KOPT-K1 (cell line): ENCODE measurements around the gene ATP8A2.

Experiments used
- H3K27ac ChIP-seq: fragments of 200-600 bp; sonication (generic); 2 replicates; pipeline ENCODE4 v1.5.1; 2016; ENCODE audit warnings: antibody characterized with exemption, mild to moderate bottlenecking, low read depth, low read length; ENCODE audit not compliant: poor library complexity, severe bottlenecking
- H3K36me3 ChIP-seq: fragments of 200-600 bp; sonication (generic); 2 replicates; pipeline ENCODE4 v1.5.1; 2017; ENCODE audit warnings: antibody characterized with exemption, mild to moderate bottlenecking, low read length, moderate library complexity; ENCODE audit not compliant: insufficient read depth
- H3K9me3 ChIP-seq: fragments of 200-600 bp; sonication (generic); 2 replicates; pipeline ENCODE4 v1.5.1; 2017; ENCODE audit warnings: antibody characterized with exemption, low read length, mild to moderate bottlenecking; ENCODE audit not compliant: insufficient read depth, poor library complexity, severe bottlenecking

The ATP8A2 gene

DNA sequence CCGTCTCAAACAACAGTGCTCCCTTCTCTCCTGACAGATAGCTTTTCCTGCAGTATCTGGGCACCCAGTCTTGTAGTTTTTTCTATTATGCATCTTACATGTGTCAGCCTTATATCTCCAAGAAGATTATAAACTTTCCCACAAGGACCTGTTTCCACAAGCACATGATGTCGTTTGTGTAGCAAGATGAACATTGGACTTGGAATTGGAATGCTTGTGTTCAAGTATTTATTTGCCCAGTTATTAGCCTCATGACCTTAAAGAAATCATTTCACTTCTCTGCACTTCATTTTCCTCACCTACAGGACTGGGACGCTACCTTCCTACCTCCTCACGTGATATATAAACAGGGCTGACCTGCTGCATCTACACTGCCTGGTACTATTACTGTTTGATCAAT, 658.6 kb downstream of the ATP8A2 start:
- Histone ChIP-seq H3K36me3 (no peaks in the 10 kb centered on the region), H3K9me3 (peaks cover 16% of the 10 kb centered on the region), H3K27ac (no peak overlapping the region)

- H3K27ac ChIP-seq, result no peak overlapping the region
- H3K36me3 ChIP-seq, result no peaks in the 10 kb centered on the region
- H3K9me3 ChIP-seq, result peaks cover 21% of the 10 kb centered on the region
Observed at GRCh38 chr13:26034018-26034417, 662.2 kb downstream of the ATP8A2 start.

GRCh38 chr13:26036383-26036782, 664.6 kb downstream of the ATP8A2 start:
- Histone ChIP-seq H3K36me3 (no peaks in the 10 kb centered on the region), H3K27ac (no peak overlapping the region), H3K9me3 (peaks cover 13% of the 10 kb centered on the region)

DNA sequence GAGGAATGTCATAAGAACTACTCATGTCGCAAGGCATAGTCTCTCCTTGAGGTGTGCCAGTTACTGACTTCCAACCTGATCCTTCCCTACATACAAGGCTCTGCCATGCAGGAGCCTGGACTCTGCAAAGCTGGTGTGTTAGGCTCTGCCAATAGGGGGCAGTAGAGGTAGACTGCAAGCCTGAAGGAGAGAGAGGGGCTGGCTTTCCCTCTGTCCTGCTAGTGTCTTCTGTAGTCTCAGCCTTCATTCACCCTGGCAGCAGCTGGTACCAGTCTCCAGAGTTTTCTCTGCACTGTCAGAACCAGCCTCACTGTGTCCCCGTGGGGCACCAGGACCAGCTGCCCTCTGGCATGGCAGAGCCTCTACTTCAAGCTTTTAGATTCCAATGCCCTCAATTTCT, 665.5 kb downstream of the ATP8A2 start:
- peaks cover 7% of the 10 kb centered on the region for H3K9me3 ChIP-seq
- no peaks in the 10 kb centered on the region for H3K36me3 ChIP-seq
- no peak overlapping the region for H3K27ac ChIP-seq

DNA sequence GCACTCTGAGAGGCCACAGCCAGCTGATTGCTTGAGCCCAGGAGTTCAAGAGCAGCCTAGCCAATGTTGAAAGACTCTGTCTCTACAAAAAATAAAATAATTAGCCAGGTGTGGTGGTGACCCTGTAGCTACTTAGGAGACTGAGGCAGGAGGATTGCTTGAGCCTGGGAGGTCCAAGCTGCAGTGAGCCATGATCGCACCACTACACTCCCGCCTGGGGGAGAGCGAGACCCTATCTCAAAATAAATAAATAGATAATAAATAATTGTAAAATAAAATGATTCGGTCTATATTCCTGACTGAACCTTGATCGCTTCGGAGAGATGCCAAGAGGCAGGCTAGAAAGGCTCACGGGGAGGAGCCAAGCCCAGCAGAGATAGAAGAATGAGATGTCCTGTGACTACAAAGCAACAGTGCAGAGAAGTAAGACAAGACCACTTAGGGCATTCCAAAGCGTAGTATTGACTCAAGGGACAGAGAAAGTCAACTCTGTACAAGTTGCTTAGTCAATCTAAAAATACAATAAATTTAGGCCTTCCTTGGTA, 667.2 kb downstream of the ATP8A2 start:
- Histone ChIP-seq H3K36me3 (peaks cover 13% of the 10 kb centered on the region), H3K9me3 (peaks cover 7% of the 10 kb centered on the region), H3K27ac (no peak overlapping the region)

- H3K27ac ChIP-seq, result no peak overlapping the region
- peaks cover 3% of the 10 kb centered on the region for H3K9me3 ChIP-seq
- H3K36me3 ChIP-seq, result peaks cover 38% of the 10 kb centered on the region
Observed at GRCh38 chr13:26041444-26041843, 669.7 kb downstream of the ATP8A2 start.

GRCh38 chr13:26042785-26043184, 671.0 kb downstream of the ATP8A2 start:
- H3K36me3 ChIP-seq, result peaks cover 51% of the 10 kb centered on the region
- no peaks in the 10 kb centered on the region for H3K9me3 ChIP-seq
- no peak overlapping the region for H3K27ac ChIP-seq

- H3K27ac ChIP-seq, result peak overlapping the region; percentile 46
- H3K36me3 ChIP-seq, result peaks cover 60% of the 10 kb centered on the region
Observed at GRCh38 chr13:26045142-26045541, 673.4 kb downstream of the ATP8A2 start.

DNA sequence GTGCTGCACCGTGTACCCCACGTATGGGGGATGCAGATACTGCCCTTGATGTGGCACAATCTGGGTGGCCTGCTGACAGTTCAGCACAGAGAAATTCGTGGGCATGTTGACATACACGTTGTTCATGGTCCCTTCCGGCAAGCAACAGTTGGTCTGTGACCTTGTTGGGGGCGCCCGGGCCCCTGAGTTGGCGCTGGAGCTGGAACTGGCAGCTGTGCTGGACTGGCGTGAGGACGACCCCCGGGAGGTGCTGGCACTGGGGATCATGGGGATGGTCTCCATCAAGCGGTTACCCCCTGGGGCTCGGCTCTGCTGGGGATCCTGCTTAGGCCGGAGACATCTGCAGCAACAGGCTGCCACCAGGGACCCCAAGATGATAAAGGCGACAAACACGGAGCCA, 674.9 kb downstream of the ATP8A2 start:
- Histone ChIP-seq H3K9me3 (no peaks in the 10 kb centered on the region), H3K36me3 (peaks cover 60% of the 10 kb centered on the region), H3K27ac (peak overlapping the region; percentile 73)

More at GRCh38 chr13:26045142-26045541, 673.4 kb downstream of the ATP8A2 start:
- no peaks in the 10 kb centered on the region for H3K9me3 ChIP-seq

DNA sequence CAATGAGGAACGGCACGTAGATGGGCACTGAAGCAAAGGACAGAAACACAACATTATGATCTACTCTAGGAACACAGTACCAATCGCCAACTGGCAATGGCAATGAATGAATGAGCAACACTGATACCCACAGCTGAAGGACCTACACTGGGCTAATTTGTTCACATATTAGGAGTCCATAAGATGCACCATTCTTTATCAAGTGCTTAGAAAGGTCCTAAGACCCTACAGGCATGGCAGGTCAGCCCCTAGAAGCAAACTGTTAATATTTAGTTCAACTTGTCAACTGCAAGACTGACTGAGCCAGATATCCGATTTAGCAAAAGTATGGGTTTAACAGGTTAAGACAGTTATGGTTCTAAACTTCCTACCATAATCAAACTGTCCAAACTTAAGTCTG, 675.3 kb downstream of the ATP8A2 start:
- Histone ChIP-seq H3K36me3 (peaks cover 60% of the 10 kb centered on the region), H3K27ac (peak overlapping the region; percentile 73), H3K9me3 (no peaks in the 10 kb centered on the region)

- Histone ChIP-seq H3K36me3 (peaks cover 50% of the 10 kb centered on the region), H3K9me3 (no peaks in the 10 kb centered on the region), H3K27ac (peak overlapping the region; percentile 73)
Observed at GRCh38 chr13:26048741-26049140, 677.0 kb downstream of the ATP8A2 start.

- Histone ChIP-seq H3K9me3 (no peaks in the 10 kb centered on the region), H3K36me3 (peaks cover 30% of the 10 kb centered on the region), H3K27ac (peak overlapping the region; percentile 73)
Observed at GRCh38 chr13:26050568-26051230, 678.9 kb downstream of the ATP8A2 start.

DNA sequence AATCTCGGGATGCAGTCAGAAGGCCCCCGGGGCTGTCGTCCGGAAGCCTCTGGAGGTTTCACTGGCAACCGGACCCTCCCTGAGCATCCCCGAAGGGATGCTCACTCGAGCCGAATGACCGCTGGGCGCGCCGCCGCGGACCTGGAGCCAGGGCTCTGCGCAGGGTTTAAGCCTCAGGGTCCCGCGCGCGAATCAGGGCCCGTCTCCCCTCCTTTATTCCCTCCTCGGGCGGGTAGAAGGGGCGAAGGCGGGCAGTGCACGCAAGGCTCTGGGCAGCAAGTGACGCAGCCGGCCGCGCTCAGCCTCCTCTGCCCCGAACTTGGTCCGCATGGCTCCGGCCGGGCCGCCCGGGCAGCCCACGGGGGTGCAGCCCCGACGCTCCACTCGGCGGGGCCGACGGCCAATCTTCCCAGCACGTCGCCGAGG, 679.5 kb downstream of the ATP8A2 start:
- Histone ChIP-seq H3K36me3 (peaks cover 25% of the 10 kb centered on the region), H3K27ac (peak overlapping the region; percentile 73)

GRCh38 chr13:26051657-26052311, 680.0 kb downstream of the ATP8A2 start, which contains the start of gene SHISA2:
TSS of gene SHISA2 (minus strand) at chr13:26052016. CDS start at chr13:26050975, 1,041 bp downstream.
- Histone ChIP-seq H3K36me3 (peaks cover 20% of the 10 kb centered on the region), H3K9me3 (no peaks in the 10 kb centered on the region), H3K27ac (peak within 1 kb of the TSS; percentile 73)

More for the DNA sequence above, 679.5 kb downstream of the ATP8A2 start:
- no peaks in the 10 kb centered on the region for H3K9me3 ChIP-seq

DNA sequence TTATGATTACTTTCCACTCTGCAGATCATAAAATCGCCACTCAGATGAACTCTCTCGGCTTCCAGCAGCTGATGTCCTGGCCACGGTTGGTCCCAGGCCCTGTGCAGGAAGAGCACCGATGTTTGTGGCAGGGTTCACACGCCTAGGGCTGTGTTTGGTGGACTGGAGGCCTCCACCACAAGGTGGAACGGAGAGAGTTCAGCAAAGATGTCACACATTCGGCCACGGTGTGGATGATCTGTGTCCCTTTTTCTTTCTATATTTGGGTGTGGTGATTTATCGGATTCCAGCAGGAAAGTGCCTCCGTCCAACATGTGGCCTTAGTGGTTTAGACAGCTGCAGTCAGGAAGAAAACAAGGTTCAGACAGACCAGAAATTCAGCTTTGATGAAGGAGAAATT, 680.6 kb downstream of the ATP8A2 start:
- Histone ChIP-seq H3K27ac (peak overlapping the region; percentile 73), H3K9me3 (no peaks in the 10 kb centered on the region), H3K36me3 (peaks cover 14% of the 10 kb centered on the region)
